Measurements from ENCODE around the gene TMEM245.

DNA sequence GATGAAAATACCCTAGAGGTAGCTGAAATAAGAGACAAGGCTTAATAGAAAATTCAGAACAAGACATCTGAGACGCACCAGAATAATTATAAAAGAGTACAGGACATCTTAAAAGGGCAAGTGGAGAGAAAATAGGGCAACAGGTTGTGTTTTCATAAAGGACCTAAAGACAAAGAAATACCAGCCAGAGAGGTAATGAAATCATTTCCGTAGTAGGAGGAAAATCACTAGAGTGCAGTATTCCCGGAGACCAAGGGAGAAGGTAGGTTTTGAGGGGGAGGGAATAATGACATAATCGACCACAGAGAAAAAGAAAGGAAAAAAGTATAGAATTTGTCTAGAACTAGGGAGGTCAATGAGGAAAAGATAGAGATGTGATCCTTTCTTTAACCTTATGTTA, 80.2 kb downstream of the TMEM245 start:
- TF ChIP-seq, protein P1, sequence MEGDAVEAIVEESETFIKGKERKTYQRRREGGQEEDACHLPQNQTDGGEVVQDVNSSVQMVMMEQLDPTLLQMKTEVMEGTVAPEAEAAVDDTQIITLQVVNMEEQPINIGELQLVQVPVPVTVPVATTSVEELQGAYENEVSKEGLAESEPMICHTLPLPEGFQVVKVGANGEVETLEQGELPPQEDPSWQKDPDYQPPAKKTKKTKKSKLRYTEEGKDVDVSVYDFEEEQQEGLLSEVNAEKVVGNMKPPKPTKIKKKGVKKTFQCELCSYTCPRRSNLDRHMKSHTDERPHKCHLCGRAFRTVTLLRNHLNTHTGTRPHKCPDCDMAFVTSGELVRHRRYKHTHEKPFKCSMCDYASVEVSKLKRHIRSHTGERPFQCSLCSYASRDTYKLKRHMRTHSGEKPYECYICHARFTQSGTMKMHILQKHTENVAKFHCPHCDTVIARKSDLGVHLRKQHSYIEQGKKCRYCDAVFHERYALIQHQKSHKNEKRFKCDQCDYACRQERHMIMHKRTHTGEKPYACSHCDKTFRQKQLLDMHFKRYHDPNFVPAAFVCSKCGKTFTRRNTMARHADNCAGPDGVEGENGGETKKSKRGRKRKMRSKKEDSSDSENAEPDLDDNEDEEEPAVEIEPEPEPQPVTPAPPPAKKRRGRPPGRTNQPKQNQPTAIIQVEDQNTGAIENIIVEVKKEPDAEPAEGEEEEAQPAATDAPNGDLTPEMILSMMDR (IDR thresholded peaks at IDR 0.05), result no peak
- TF ChIP-seq, protein P2, sequence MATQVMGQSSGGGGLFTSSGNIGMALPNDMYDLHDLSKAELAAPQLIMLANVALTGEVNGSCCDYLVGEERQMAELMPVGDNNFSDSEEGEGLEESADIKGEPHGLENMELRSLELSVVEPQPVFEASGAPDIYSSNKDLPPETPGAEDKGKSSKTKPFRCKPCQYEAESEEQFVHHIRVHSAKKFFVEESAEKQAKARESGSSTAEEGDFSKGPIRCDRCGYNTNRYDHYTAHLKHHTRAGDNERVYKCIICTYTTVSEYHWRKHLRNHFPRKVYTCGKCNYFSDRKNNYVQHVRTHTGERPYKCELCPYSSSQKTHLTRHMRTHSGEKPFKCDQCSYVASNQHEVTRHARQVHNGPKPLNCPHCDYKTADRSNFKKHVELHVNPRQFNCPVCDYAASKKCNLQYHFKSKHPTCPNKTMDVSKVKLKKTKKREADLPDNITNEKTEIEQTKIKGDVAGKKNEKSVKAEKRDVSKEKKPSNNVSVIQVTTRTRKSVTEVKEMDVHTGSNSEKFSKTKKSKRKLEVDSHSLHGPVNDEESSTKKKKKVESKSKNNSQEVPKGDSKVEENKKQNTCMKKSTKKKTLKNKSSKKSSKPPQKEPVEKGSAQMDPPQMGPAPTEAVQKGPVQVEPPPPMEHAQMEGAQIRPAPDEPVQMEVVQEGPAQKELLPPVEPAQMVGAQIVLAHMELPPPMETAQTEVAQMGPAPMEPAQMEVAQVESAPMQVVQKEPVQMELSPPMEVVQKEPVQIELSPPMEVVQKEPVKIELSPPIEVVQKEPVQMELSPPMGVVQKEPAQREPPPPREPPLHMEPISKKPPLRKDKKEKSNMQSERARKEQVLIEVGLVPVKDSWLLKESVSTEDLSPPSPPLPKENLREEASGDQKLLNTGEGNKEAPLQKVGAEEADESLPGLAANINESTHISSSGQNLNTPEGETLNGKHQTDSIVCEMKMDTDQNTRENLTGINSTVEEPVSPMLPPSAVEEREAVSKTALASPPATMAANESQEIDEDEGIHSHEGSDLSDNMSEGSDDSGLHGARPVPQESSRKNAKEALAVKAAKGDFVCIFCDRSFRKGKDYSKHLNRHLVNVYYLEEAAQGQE (IDR thresholded peaks at IDR 0.05; ENCODE audit: insufficient read depth in 1 of 2, low read depth in 2 of 2, low read length in 1 of 2), result no peak
- no peak for TF ChIP-seq POLR2AphosphoS5 (IDR thresholded peaks at IDR 0.05; ENCODE audit: low read depth, low read length)
- no peak for TF ChIP-seq TCF7L2 (IDR thresholded peaks at IDR 0.05; ENCODE audit: low read depth, low read length)
- no peak for TF ChIP-seq SIN3A (IDR thresholded peaks at IDR 0.05; ENCODE audit: borderline replicate concordance, insufficient read depth, low read depth, low read length)

Measured in Panc1 (cell line).